ENCODE data around the gene HPGD.

- TF ChIP-seq CTCF (IDR thresholded peaks at IDR 0.05; ENCODE audit: insufficient read depth, low read length, poor library complexity, severe bottlenecking) (no peak), EZH2phosphoT487 (conservative IDR thresholded peaks at IDR 0.05; ENCODE audit: low read length) (no peak)
Observed at GRCh38 chr4:174516794-174517193, 5.5 kb downstream of the HPGD start.

Measured in SU-DHL-6 (cell line).